ENCODE results near the gene KNL1. TPM values are rescaled to one million over a fixed set of nuclear protein-coding genes. Genes with fewer than 3 reads are reported as not detected.

KNL1 gene
- total and polyA plus RNA-seq, 12 donors, result 0.13 to 7.9 (median 1.4) TPM

DNA sequence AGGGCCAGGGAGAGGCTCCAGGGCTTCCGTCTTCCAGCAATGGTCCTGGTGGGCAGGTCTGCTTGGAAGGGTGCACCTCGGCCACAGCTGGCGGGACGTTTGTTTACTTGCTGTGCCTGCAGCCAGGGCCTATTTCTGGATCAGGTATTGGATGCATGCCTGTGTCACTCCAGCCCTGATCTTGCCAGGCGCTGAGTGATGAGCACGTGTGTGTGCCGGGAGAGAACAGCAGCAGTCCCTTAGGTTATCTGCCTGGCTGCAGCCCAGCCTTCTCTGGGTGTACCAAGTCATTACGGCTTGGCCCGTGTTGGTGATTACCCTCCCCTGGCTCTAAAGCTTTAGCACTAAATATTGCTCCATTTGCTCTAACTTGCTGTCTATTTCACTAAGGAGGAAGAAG, 44.2 kb upstream of the KNL1 start:
- no peaks in the 10 kb centered on the region for H3K9me3 ChIP-seq (replicated peaks in 1 of 3)
- peak in 1 of 7 donors; percentile 69 for DNase-seq
- WGBS, 4 donors, result 60 to 82% (median 76%) methylated on average over 7 to 9 of the region's 9 CpGs
- no peak overlapping the region for H3K27ac ChIP-seq
- H3K36me3 ChIP-seq (replicated peaks in 1 of 2), result peaks cover 0 to 16% of the 10 kb centered on the region in 2 donors
- no peaks in the 10 kb centered on the region for H3K27me3 ChIP-seq
- intact Hi-C loops (cut with DNase I), result no loop called here
- H3K4me3 ChIP-seq, result no peak overlapping the region
- no peaks in the 10 kb centered on the region for H3K4me1 ChIP-seq (replicated peaks in 1 of 2)
- TF ChIP-seq POLR2A (IDR thresholded peaks at IDR 0.05), result no peak
- TF ChIP-seq, protein P1, sequence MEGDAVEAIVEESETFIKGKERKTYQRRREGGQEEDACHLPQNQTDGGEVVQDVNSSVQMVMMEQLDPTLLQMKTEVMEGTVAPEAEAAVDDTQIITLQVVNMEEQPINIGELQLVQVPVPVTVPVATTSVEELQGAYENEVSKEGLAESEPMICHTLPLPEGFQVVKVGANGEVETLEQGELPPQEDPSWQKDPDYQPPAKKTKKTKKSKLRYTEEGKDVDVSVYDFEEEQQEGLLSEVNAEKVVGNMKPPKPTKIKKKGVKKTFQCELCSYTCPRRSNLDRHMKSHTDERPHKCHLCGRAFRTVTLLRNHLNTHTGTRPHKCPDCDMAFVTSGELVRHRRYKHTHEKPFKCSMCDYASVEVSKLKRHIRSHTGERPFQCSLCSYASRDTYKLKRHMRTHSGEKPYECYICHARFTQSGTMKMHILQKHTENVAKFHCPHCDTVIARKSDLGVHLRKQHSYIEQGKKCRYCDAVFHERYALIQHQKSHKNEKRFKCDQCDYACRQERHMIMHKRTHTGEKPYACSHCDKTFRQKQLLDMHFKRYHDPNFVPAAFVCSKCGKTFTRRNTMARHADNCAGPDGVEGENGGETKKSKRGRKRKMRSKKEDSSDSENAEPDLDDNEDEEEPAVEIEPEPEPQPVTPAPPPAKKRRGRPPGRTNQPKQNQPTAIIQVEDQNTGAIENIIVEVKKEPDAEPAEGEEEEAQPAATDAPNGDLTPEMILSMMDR (IDR thresholded peaks at IDR 0.05), result no peak

DNA sequence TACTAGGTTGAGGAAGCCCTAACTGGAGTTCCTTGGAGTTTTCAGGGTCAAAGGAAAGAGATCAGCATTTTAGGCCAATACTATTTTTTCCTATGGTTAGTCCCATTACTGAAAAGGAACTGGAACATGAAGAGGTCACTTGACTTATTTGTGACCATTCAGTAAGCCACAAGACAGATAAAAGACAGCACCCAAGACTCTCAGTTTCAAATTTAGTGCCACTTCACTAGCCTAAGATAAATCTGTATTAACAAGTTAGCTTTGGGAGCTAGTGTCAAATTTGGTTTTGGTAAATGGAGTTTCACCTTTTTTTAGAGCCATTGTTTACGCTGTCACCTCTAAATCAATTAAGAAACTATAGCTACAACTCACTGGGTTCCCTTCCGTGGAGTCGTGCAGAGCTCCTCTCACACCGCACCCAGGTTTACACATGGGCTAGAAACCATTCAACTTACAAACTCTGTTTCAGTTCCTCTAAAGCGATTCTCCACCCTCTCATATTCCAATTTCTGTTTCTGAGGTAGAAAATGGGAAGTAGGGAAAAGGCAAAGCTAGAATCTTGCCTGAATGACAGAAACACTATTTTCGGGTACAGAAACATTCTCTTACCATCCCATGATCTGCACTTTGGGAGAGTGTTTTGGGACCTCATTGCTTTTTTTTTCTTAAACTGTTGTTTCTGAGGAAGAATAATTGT, 43.6 kb upstream of the KNL1 start:
- Histone ChIP-seq H3K36me3 (replicated peaks in 1 of 2) (peaks cover 0 to 19% of the 10 kb centered on the region in 2 donors), H3K4me1 (replicated peaks in 1 of 2) (no peaks in the 10 kb centered on the region), H3K27ac (no peak overlapping the region), H3K4me3 (no peak overlapping the region), H3K27me3 (no peaks in the 10 kb centered on the region), H3K9me3 (replicated peaks in 1 of 3) (no peaks in the 10 kb centered on the region)
- TF ChIP-seq, protein P1 (IDR thresholded peaks at IDR 0.05), result no peak
- no peak for TF ChIP-seq POLR2A (IDR thresholded peaks at IDR 0.05)
- DNase-seq, result no peak
- 81 to 89% (median 86%) methylated on average over 6 of the region's 6 CpGs for WGBS, 4 donors
- intact Hi-C loops (cut with DNase I), result no loop called here

DNA sequence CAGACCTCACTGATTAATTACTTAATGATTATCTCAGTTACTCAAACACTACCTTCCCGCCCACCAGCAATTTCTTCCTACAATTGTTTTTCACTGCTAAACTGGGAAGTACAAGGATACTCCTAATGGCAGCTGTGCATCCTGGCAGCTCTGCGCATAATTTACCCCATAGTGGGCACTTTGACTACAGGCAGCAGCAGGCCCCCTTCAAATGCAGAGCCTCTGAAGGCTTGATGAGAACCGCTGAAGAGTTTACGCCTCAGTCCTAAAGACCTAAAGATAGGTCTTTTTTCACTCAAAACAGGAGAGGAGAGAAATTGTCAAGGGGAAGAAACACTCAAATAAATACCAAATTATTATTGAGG, 39.9 kb upstream of the KNL1 start:
- Histone ChIP-seq H3K27me3 (no peaks in the 10 kb centered on the region), H3K4me1 (replicated peaks in 1 of 2) (peaks cover 0 to 6% of the 10 kb centered on the region in 2 donors), H3K36me3 (replicated peaks in 1 of 2) (peaks cover 0 to 22% of the 10 kb centered on the region in 2 donors), H3K4me3 (no peak overlapping the region), H3K27ac (no peak overlapping the region), H3K9me3 (replicated peaks in 1 of 3) (no peaks in the 10 kb centered on the region)
- DNase-seq, result no peak
- intact Hi-C loops (cut with DNase I), result no loop called here
- WGBS, 4 donors, result 64 to 91% (median 82%) methylated on average over 4 of the region's 4 CpGs
- TF ChIP-seq, protein P1 (IDR thresholded peaks at IDR 0.05), result no peak
- TF ChIP-seq POLR2A (IDR thresholded peaks at IDR 0.05), result no peak

DNA sequence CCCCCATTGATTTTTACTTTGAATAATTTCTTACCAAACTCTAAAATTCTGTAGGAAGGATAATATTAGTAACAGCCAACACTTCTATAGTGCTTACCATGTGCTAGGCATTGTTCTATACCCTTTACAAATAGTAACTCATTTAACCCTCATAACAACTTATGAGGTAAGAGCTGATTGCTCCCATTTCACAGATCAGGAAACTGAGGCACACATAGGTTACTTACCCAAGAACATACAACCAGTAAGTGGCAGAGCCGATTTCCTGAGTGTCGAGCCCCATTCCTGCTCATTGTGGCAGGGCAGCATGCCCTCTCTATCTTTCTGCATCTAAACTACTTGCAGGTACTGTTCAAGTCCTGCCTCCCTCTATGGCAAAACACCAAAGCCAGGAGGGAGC, 38.2 kb upstream of the KNL1 start:
- H3K4me1 ChIP-seq (replicated peaks in 1 of 2), result peaks cover 0 to 10% of the 10 kb centered on the region in 2 donors
- no peaks in the 10 kb centered on the region for H3K9me3 ChIP-seq (replicated peaks in 1 of 3)
- H3K27ac ChIP-seq, result no peak overlapping the region
- 94 to 100% (median 98%) methylated on average over 2 of the region's 2 CpGs for WGBS, 4 donors
- no peak for TF ChIP-seq POLR2A (IDR thresholded peaks at IDR 0.05)
- TF ChIP-seq, protein P1 (IDR thresholded peaks at IDR 0.05), result no peak
- DNase-seq, result no peak
- no peak overlapping the region for H3K4me3 ChIP-seq
- intact Hi-C loops (cut with DNase I), result no loop called here
- peaks cover 0 to 22% of the 10 kb centered on the region in 2 donors for H3K36me3 ChIP-seq (replicated peaks in 1 of 2)
- no peaks in the 10 kb centered on the region for H3K27me3 ChIP-seq
